Mesendoderm (in vitro differentiated cells): ENCODE measurements around the gene MARK2.

Experiments used
- DNase-seq: peaks from one replicate; pipeline ENCODE4 v3.0.0; 2013
- H2AK5ac ChIP-seq: 2 replicates; pipeline ENCODE4 v1.6.1; 2013; ENCODE audit warnings: low read length, inconsistent platforms
- H2BK120ac ChIP-seq: 2 replicates; pipeline ENCODE4 v1.6.1; 2013; ENCODE audit warnings: low read depth, mild to moderate bottlenecking, low read length, moderate library complexity, mixed read lengths
- H2BK15ac ChIP-seq: replicated peaks from 2 replicates; pipeline ENCODE4 v1.6.1; 2013; ENCODE audit warnings: low read depth, mild to moderate bottlenecking, moderate library complexity
- H2BK5ac ChIP-seq: 2 replicates; pipeline ENCODE4 v1.6.1; 2013; ENCODE audit warnings: low read length, inconsistent platforms
- H3K18ac ChIP-seq: 2 replicates; pipeline ENCODE4 v1.6.1; 2013; ENCODE audit warnings: mild to moderate bottlenecking, low read length, mixed read lengths
- H3K23ac ChIP-seq: one replicate; pipeline ENCODE4 v1.6.1; 2013; ENCODE audit warnings: low read length
- H3K27ac ChIP-seq: 2 replicates; pipeline ENCODE4 v1.5.1; 2013; ENCODE audit warnings: low read depth, mild to moderate bottlenecking, inconsistent platforms, low read length, moderate library complexity
- H3K27me3 ChIP-seq: 2 replicates; pipeline ENCODE4 v1.6.1; 2013; ENCODE audit warnings: low read length, control low read depth, mild to moderate bottlenecking, inconsistent platforms; ENCODE audit not compliant: insufficient read depth, poor library complexity
- H3K36me3 ChIP-seq: 2 replicates; pipeline ENCODE4 v1.6.1; 2013; ENCODE audit warnings: low read length, inconsistent platforms; ENCODE audit not compliant: control insufficient read depth, insufficient read depth
- H3K4ac ChIP-seq: one replicate; pipeline ENCODE4 v1.6.1; 2013; ENCODE audit warnings: low read depth, mild to moderate bottlenecking, low read length, moderate library complexity
- H3K4me1 ChIP-seq: 2 replicates; pipeline ENCODE4 v1.6.1; 2013; ENCODE audit warnings: low read depth, low read length, inconsistent platforms; ENCODE audit not compliant: control insufficient read depth
- H3K4me2 ChIP-seq: 2 replicates; pipeline ENCODE4 v1.6.1; 2013; ENCODE audit warnings: low read length
- H3K4me3 ChIP-seq: 2 replicates; pipeline ENCODE4 v1.5.1; 2013; ENCODE audit warnings: mild to moderate bottlenecking, low read length
- H3K56ac ChIP-seq: one replicate; pipeline ENCODE4 v1.6.1; 2013; ENCODE audit warnings: low read length
- H3K79me1 ChIP-seq: 2 replicates; pipeline ENCODE4 v1.6.1; 2013; ENCODE audit warnings: low read length, inconsistent platforms
- H3K79me2 ChIP-seq: 2 replicates; pipeline ENCODE4 v1.6.1; 2013; ENCODE audit warnings: mild to moderate bottlenecking, low read length; ENCODE audit not compliant: control insufficient read depth, insufficient read depth
- H3K9ac ChIP-seq: 2 replicates; pipeline ENCODE4 v1.6.1; 2013; ENCODE audit warnings: low read length, inconsistent platforms
- H4K5ac ChIP-seq: one replicate; pipeline ENCODE4 v1.6.1; 2013; ENCODE audit warnings: low read length
- H4K8ac ChIP-seq: one replicate; pipeline ENCODE4 v1.6.1; 2013; ENCODE audit warnings: low read depth, mild to moderate bottlenecking, control low read depth, low read length, moderate library complexity
- WGBS: extraction: QIAGEN DNeasy Blood & Tissue Kit; methylation state at CpG from one replicate; pipeline ENCODE4 v1.1.7; 2013; ENCODE audit warnings: low lambda C conversion rate, missing lambda C conversion rate; ENCODE audit not compliant: insufficient coverage; ENCODE audit errors: extremely low coverage; 5-methylcytosine and 5-hydroxymethylcytosine counted together

Gene MARK2

DNA sequence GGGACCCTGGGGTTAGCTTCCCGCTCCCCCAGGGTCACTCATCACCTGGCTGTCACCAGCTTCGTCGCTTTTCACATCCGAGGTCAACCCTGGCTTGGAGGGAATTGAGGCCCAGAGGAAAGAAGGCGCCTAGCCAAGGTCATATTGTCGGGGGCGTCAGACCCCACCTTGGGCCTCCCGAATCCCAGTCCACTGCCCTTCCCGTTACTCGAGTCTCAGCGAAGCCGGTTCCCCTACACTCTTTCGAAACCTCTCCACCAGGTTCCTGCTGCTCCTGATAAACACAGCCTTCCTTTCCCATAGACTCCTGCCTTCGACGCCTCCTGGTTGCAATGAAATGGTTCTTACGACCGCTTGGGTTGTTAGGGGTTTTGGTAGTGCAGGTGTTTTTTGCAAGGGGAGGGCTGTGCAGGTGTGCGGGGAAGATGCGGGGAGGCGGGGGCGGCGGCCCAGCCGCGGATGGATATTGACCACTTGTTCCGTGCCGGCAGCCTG, 100.5 kb downstream of the MARK2 start:
- Histone ChIP-seq H3K4ac (no peak overlapping the region), H4K8ac (no peak overlapping the region), H2BK5ac (no peak overlapping the region), H3K27me3 (no peaks in the 10 kb centered on the region), H3K4me1 (no peaks in the 10 kb centered on the region), H3K9ac (peak overlapping the region; percentile 83), H3K79me1 (peaks cover 24% of the 10 kb centered on the region), H3K4me3 (peak overlapping the region; percentile 89), H3K36me3 (no peaks in the 10 kb centered on the region), H3K4me2 (peak overlapping the region; percentile 98), H3K23ac (no peak overlapping the region), H2BK120ac (no peak overlapping the region), H3K79me2 (peaks cover 25% of the 10 kb centered on the region), H3K56ac (peak overlapping the region; percentile 94), H3K27ac (no peak overlapping the region), H4K5ac (no peak overlapping the region), H2BK15ac (no peak overlapping the region), H3K18ac (peak overlapping the region; percentile 85), H2AK5ac (peak overlapping the region; percentile 88)
- peak; percentile 47 for DNase-seq
- WGBS: no CpG with 5 or more reads among the region's 26 CpGs

DNA sequence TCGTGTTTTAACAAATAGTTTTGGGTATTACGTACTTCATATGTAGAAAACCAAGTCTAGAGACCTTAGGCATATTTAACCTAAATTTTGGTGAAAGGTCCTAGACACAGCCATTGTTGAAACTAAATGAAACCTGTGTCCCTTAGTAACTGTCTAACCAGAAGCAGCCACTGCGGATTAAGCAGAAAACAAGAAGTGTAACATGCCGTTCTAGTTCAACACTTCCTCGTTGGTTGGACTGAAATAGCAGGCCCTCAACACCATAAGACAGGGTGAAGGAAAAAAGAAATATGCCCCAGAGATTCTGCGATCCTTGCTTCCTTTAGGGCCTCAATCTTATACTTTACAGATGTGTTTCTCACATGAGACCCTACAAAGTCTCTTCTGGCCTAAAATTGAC, 101.9 kb downstream of the MARK2 start:
- DNase-seq: no peak

DNA sequence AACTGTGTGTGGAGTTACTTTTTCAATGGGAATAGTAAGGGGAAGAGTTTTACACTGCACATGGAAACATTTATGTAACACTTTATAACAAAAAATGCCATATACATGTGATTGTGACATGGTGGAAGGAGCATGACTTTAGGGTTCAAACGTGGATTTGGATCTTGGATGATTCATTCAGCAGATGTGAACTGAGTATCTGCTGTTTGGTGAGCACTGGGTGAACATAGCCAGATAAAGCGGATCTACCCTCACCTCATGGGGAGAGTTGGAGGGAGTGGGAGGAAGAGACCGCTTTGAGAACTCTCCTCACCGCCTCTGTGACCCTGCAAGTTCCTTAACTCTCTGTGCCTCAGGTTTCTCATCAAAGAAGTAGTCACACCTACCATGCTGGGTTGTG, 103.0 kb downstream of the MARK2 start:
- no peak overlapping the region for H3K4me3 ChIP-seq
- H3K36me3 ChIP-seq: peaks cover 3% of the 10 kb centered on the region
- no peak overlapping the region for H3K23ac ChIP-seq
- H2AK5ac ChIP-seq: no peak overlapping the region
- H3K4ac ChIP-seq: no peak overlapping the region
- H3K79me2 ChIP-seq: peaks cover 25% of the 10 kb centered on the region
- no peaks in the 10 kb centered on the region for H3K4me1 ChIP-seq
- no peak overlapping the region for H3K9ac ChIP-seq
- H4K8ac ChIP-seq: no peak overlapping the region
- H4K5ac ChIP-seq: no peak overlapping the region
- no peak overlapping the region for H2BK5ac ChIP-seq
- DNase-seq: no peak
- no peak overlapping the region for H2BK120ac ChIP-seq
- H3K79me1 ChIP-seq: peaks cover 26% of the 10 kb centered on the region
- H3K56ac ChIP-seq: no peak overlapping the region
- no peak overlapping the region for H3K18ac ChIP-seq
- WGBS: no CpG with 5 or more reads among the region's 4 CpGs
- H3K27me3 ChIP-seq: no peaks in the 10 kb centered on the region
- H2BK15ac ChIP-seq: no peak overlapping the region
- no peak overlapping the region for H3K4me2 ChIP-seq
- no peak overlapping the region for H3K27ac ChIP-seq

More for the DNA sequence above, 101.9 kb downstream of the MARK2 start:
- Histone ChIP-seq H3K27ac (no peak overlapping the region), H3K23ac (no peak overlapping the region), H4K5ac (no peak overlapping the region), H2AK5ac (no peak overlapping the region), H3K4ac (no peak overlapping the region), H3K56ac (no peak overlapping the region), H3K9ac (no peak overlapping the region), H2BK15ac (no peak overlapping the region), H3K79me2 (peaks cover 25% of the 10 kb centered on the region), H2BK120ac (no peak overlapping the region), H3K18ac (no peak overlapping the region), H2BK5ac (no peak overlapping the region), H3K27me3 (no peaks in the 10 kb centered on the region), H4K8ac (no peak overlapping the region), H3K4me2 (no peak overlapping the region), H3K36me3 (no peaks in the 10 kb centered on the region), H3K79me1 (peaks cover 26% of the 10 kb centered on the region), H3K4me1 (no peaks in the 10 kb centered on the region), H3K4me3 (no peak overlapping the region)
- WGBS: no CpG with 5 or more reads among the region's 6 CpGs

DNA sequence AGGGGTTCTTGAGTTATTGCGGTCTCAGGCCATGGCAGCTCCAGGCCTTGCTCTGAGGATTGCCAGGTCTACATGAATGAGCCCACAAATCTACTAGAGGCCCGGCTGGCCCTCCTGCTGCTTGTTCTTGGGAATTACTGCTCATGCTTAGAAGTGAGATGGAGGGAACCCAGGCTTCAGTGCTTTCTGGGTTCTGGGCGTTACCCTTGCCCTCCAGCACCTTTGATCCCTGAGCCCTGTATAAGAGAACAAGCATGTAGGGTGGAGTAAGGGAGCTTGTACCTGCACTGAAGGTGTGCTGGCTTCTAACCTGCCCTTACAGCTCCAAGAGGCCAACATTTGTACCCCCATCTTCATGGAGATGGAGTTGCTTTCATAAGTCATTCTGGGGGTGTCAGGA, 103.9 kb downstream of the MARK2 start:
- H3K56ac ChIP-seq: peak overlapping the region; percentile 5
- no peak overlapping the region for H3K4me3 ChIP-seq
- no peak overlapping the region for H2BK120ac ChIP-seq
- H3K4me1 ChIP-seq: no peaks in the 10 kb centered on the region
- no peak overlapping the region for H3K4me2 ChIP-seq
- peaks cover 25% of the 10 kb centered on the region for H3K79me2 ChIP-seq
- no peak overlapping the region for H3K4ac ChIP-seq
- H2BK5ac ChIP-seq: no peak overlapping the region
- peaks cover 26% of the 10 kb centered on the region for H3K79me1 ChIP-seq
- no peak overlapping the region for H4K5ac ChIP-seq
- no peaks in the 10 kb centered on the region for H3K27me3 ChIP-seq
- H2AK5ac ChIP-seq: no peak overlapping the region
- H3K27ac ChIP-seq: no peak overlapping the region
- no CpG with 5 or more reads among the region's 3 CpGs for WGBS
- no peak overlapping the region for H3K9ac ChIP-seq
- no peak overlapping the region for H2BK15ac ChIP-seq
- H3K18ac ChIP-seq: no peak overlapping the region
- DNase-seq: no peak
- H3K23ac ChIP-seq: no peak overlapping the region
- H4K8ac ChIP-seq: no peak overlapping the region
- peaks cover 3% of the 10 kb centered on the region for H3K36me3 ChIP-seq

DNA sequence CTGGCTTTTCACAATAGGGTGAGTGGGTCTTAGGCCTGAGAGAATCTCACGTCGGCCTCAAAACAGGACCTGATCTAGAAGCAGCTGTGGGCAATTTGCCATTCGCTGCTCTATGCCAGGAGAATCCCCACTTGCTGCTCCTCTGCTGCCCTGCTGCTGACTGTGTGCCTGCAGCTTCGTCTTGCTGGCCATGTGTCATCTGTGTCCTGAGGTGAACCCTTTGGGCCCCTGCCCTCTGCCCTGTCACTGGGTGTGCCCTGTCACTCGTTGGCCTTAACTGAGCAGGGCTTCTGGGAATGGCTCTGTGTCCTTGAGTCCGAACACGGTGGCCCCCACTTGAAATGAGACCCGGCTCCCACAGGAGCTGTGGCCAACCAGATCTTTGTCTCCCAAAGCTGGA, 106.1 kb downstream of the MARK2 start:
- Histone ChIP-seq H3K79me2 (peaks cover 18% of the 10 kb centered on the region), H3K4me3 (no peak overlapping the region), H3K18ac (no peak overlapping the region), H3K36me3 (peaks cover 3% of the 10 kb centered on the region), H2BK120ac (no peak overlapping the region), H3K9ac (no peak overlapping the region), H2AK5ac (no peak overlapping the region), H3K4me2 (no peak overlapping the region), H3K23ac (no peak overlapping the region), H3K27me3 (no peaks in the 10 kb centered on the region), H3K79me1 (peaks cover 21% of the 10 kb centered on the region), H3K4me1 (no peaks in the 10 kb centered on the region), H2BK5ac (no peak overlapping the region), H2BK15ac (no peak overlapping the region), H3K4ac (no peak overlapping the region), H3K27ac (no peak overlapping the region), H3K56ac (no peak overlapping the region), H4K5ac (no peak overlapping the region), H4K8ac (no peak overlapping the region)
- no CpG with 5 or more reads among the region's 8 CpGs for WGBS
- DNase-seq: no peak

DNA sequence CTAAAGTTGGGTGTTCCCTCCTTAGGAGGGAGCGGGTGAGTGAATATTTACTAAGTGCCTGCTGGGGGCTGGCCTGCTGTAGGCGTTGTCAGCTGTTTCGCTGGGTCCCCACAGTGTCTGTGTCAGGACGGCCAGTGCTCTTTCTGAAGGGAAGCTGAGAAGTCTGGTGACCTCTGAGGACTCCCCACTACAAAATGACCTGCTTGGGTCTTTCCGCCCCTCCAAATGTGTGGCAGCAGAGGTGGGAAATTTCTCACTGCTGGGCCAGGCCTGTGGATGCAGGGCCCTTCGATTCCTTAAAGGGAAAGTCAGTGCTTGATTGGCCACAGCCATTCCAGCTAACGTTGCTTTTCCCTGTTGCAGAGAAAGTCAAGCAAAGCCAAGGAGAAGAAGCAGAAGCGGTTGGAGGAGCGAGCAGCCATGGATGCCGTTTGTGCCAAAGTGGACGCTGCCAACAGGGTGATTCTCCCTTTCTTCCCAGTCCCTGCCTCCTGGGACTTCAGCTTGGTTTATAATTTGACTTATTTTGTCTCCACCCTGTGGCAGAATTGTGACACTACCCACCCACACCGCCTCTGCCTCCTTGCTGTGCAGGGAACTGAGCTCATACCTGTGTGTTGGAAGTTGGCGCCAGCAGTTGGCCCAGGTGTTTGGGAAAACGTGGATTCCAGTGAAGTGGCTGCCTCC, 106.7 kb downstream of the MARK2 start:
- H3K4me3 ChIP-seq: no peak overlapping the region
- H3K23ac ChIP-seq: no peak overlapping the region
- H3K27ac ChIP-seq: no peak overlapping the region

More for the DNA sequence above, 106.7 kb downstream of the MARK2 start:
- no peaks in the 10 kb centered on the region for H3K4me1 ChIP-seq
- no peaks in the 10 kb centered on the region for H3K27me3 ChIP-seq
- no peak overlapping the region for H2BK15ac ChIP-seq
- no peak overlapping the region for H3K9ac ChIP-seq
- H3K56ac ChIP-seq: no peak overlapping the region
- no peak overlapping the region for H3K18ac ChIP-seq
- H3K4ac ChIP-seq: no peak overlapping the region
- DNase-seq: peak; percentile 82
- no CpG with 5 or more reads among the region's 14 CpGs for WGBS
- H3K79me2 ChIP-seq: peaks cover 15% of the 10 kb centered on the region
- no peak overlapping the region for H4K8ac ChIP-seq
- no peak overlapping the region for H2BK5ac ChIP-seq
- H4K5ac ChIP-seq: no peak overlapping the region
- peaks cover 19% of the 10 kb centered on the region for H3K79me1 ChIP-seq
- H3K4me2 ChIP-seq: no peak overlapping the region
- H3K36me3 ChIP-seq: peaks cover 3% of the 10 kb centered on the region
- no peak overlapping the region for H2BK120ac ChIP-seq
- no peak overlapping the region for H2AK5ac ChIP-seq
